ENCODE data around the gene SRGAP2B. TPM values are rescaled to one million over a fixed set of nuclear protein-coding genes. Genes with fewer than 3 reads are reported as not detected.
"Not testable (repeated sequence)": the region's sequence is repeated elsewhere in the genome, so short reads cannot be mapped to it uniquely, and the experiment has no call there.

SRGAP2B gene
- total RNA-seq, 4 donors from 2014 or later = 13.1 to 27.9 (median 20.2) TPM

GRCh38 chr1:144986171-144986860, 108.8 kb downstream of the SRGAP2B start:
- not testable (repeated sequence) for H3K27me3 ChIP-seq, H3K4me1 ChIP-seq, H3K27ac ChIP-seq, H3K4me3 ChIP-seq, H3K36me3 ChIP-seq, H3K9me3 ChIP-seq
- 92% methylated on average over 2 of the region's 7 CpGs; no CpG with 5 or more reads in 1 of the 2 donors for WGBS, 2 donors (ENCODE audit: low coverage in 1 of 2)
- peak; percentile 63 for ATAC-seq

GRCh38 chr1:144985550-144986170, 109.5 kb downstream of the SRGAP2B start:
- H3K9me3 ChIP-seq, H3K27me3 ChIP-seq, H3K4me3 ChIP-seq, ATAC-seq, H3K36me3 ChIP-seq, H3K27ac ChIP-seq, H3K4me1 ChIP-seq: not testable (repeated sequence)
- WGBS, 2 donors (ENCODE audit: low coverage in 1 of 2) = 67 to 84% methylated on average over 1 to 2 of the region's 7 CpGs

- not testable (repeated sequence) for H3K4me3 ChIP-seq, H3K27me3 ChIP-seq, H3K4me1 ChIP-seq, H3K27ac ChIP-seq, H3K9me3 ChIP-seq, H3K36me3 ChIP-seq
- ATAC-seq = peak; percentile 46
- no CpG with 5 or more reads among the region's 6 CpGs for WGBS, 2 donors (ENCODE audit: low coverage in 1 of 2)
Observed at GRCh38 chr1:144982802-144983525, 112.2 kb downstream of the SRGAP2B start.

GRCh38 chr1:144981157-144981556, 114.0 kb downstream of the SRGAP2B start:
- H3K9me3 ChIP-seq, H3K27me3 ChIP-seq, H3K4me3 ChIP-seq, H3K36me3 ChIP-seq, H3K27ac ChIP-seq, H3K4me1 ChIP-seq, ATAC-seq: not testable (repeated sequence)
- WGBS, 2 donors (ENCODE audit: low coverage in 1 of 2) = no CpG with 5 or more reads among the region's 4 CpGs

GRCh38 chr1:144979960-144980595, 115.0 kb downstream of the SRGAP2B start:
- WGBS, 2 donors (ENCODE audit: low coverage in 1 of 2) = 33% methylated on average over 1 of the region's 5 CpGs; no CpG with 5 or more reads in 1 of the 2 donors
- not testable (repeated sequence) for H3K36me3 ChIP-seq, H3K4me1 ChIP-seq, ATAC-seq, H3K27ac ChIP-seq, H3K27me3 ChIP-seq, H3K9me3 ChIP-seq, H3K4me3 ChIP-seq

DNA sequence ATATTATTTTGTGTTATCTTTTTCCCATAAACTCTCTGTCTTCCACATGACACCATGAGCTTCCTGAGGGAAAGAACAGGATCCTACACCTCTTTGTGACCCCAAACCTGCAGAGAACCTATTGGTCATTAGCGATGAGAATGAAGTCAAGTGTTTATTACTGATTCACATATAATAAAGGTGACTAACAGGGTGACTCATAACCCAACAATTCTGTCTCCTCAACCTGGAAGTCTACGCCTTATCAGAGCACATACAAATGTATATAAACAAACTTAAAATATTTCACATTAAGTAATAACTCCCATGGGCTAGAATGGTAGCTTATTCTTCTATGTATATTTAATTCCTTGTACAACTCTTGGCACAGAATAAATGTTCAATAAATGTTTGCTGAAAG, 117.3 kb downstream of the SRGAP2B start:
- not testable (repeated sequence) for H3K4me3 ChIP-seq, H3K27ac ChIP-seq, H3K4me1 ChIP-seq, H3K9me3 ChIP-seq, H3K27me3 ChIP-seq, ATAC-seq, H3K36me3 ChIP-seq
- no CpG with 5 or more reads among the region's 2 CpGs for WGBS, 2 donors (ENCODE audit: low coverage in 1 of 2)

GRCh38 chr1:144971936-144972335, 123.2 kb downstream of the SRGAP2B start:
- H3K4me3 ChIP-seq, H3K27me3 ChIP-seq, H3K27ac ChIP-seq, H3K9me3 ChIP-seq, H3K36me3 ChIP-seq, ATAC-seq, H3K4me1 ChIP-seq: not testable (repeated sequence)
- WGBS, 2 donors (ENCODE audit: low coverage in 1 of 2) = no CpG with 5 or more reads among the region's 3 CpGs

- H3K4me1 ChIP-seq, H3K27ac ChIP-seq, ATAC-seq, H3K4me3 ChIP-seq, H3K9me3 ChIP-seq, H3K36me3 ChIP-seq, H3K27me3 ChIP-seq: not testable (repeated sequence)
- WGBS, 2 donors (ENCODE audit: low coverage in 1 of 2) = 60 to 87% methylated on average over 1 to 3 of the region's 3 CpGs
Observed at GRCh38 chr1:144966488-144966887, 128.6 kb downstream of the SRGAP2B start.

DNA sequence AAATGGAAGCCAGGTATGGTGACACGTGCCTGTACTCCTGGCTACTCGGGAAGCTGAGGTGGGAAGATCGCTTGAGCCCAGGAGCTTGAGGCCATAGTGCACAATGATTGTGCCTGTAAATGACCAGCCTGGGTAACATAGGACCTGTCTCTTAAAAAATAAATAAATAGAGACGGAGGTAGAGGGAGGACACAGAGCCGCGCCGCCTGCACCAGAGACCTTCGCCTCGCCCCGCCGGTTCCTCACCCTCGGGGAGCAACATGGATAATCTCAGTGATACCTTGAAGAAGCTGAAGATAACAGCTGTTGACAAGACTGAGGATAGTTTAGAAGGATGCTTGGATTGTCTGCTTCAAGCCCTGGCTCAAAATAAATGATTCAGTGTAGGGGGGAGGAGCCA, 130.4 kb downstream of the SRGAP2B start:
- ATAC-seq, H3K27me3 ChIP-seq, H3K9me3 ChIP-seq, H3K4me1 ChIP-seq, H3K27ac ChIP-seq, H3K4me3 ChIP-seq, H3K36me3 ChIP-seq: not testable (repeated sequence)
- WGBS, 2 donors (ENCODE audit: low coverage in 1 of 2) = no CpG with 5 or more reads among the region's 12 CpGs

DNA sequence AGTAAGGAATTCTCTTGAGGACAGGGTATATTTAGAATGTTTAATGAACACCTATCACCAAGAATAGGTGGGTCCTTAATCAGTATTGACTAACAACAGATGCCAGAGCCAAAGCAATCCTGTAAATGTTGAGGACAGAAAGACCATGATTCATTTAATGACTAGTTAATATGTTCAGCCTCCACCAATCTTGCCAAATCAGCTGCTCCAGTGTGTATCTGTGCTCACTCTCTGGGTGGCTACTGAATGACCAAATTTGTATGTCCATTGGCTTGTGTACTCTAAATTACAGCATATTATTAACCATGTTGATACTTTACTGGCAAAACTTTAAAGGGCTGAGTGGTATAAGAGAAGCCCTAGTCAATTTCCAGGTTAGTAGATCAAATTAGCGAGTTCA, 130.9 kb downstream of the SRGAP2B start:
- not testable (repeated sequence) for H3K36me3 ChIP-seq, H3K4me1 ChIP-seq, H3K27ac ChIP-seq, H3K27me3 ChIP-seq, H3K4me3 ChIP-seq, ATAC-seq, H3K9me3 ChIP-seq
- 67% methylated on average over 1 of the region's 1 CpG; no CpG with 5 or more reads in 1 of the 2 donors for WGBS, 2 donors (ENCODE audit: low coverage in 1 of 2)

GRCh38 chr1:144963571-144963970, 131.6 kb downstream of the SRGAP2B start:
- not testable (repeated sequence) for H3K27me3 ChIP-seq, H3K27ac ChIP-seq, H3K4me3 ChIP-seq, H3K36me3 ChIP-seq, ATAC-seq, H3K4me1 ChIP-seq, H3K9me3 ChIP-seq
- WGBS, 2 donors (ENCODE audit: low coverage in 1 of 2) = no CpG with 5 or more reads among the region's 3 CpGs

DNA sequence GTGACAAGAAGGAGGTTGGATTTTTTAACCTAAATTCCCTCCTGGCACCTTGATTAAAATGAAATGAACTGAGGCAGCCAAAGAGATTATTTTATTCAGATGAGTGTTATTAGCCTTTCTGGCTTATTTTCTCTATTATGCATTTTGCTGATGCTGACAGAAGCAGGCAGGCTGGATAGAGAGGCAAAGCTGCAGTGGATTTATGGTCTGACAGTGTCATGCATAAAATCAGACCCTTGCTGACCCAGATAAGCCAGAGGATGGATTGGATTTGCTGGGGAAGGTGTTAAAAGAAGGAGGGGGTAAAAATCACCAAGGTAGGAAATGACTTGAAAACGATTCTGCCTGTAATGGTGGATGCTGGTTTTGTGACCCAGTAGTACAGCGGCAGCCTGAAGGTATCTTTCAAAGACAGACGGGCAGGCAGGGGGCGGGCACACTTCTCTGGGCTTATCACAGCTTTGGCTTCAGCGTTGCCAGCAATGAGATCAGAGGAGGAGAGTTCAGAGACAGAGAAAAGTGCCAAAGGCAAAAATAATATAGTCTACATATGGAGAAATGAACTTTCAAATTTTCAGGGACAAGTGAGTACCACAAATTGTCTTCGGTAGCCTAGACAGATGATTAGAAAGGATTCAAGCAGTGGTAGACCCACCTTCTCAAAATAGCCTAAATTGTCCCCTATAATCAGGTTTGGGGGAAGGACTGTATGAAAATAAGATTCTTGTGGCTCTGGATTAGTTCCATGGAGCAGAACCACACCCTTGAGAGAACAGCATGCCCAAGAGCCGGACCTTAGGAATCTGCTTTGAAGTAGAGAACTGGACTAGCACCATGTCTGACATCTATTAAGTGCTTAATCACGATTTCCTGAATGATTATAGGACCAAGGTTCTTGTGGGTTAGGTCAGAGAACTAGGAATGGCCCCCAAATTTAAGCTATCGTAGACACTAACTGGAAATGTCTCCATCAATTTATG, 133.2 kb downstream of the SRGAP2B start:
- H3K4me3 ChIP-seq, H3K9me3 ChIP-seq, H3K36me3 ChIP-seq, H3K27ac ChIP-seq, H3K4me1 ChIP-seq, H3K27me3 ChIP-seq, ATAC-seq: not testable (repeated sequence)
- no CpG with 5 or more reads among the region's 9 CpGs for WGBS, 2 donors (ENCODE audit: low coverage in 1 of 2)
